DOHH2 (cell line): ENCODE results near the gene OR1D5.

Experiments used
- EZH2phosphoT487 ChIP-seq: fragments of 200-600 bp; sonication (generic); IDR thresholded peaks from 2 replicates; pipeline ENCODE4 v1.6.1; 2017; ENCODE audit warnings: borderline replicate concordance, mild to moderate bottlenecking, antibody characterized with exemption, low read length, moderate library complexity, mixed read lengths
- TF ChIP-seq, protein P1 (sequence below): fragments of 200-600 bp; sonication (generic); IDR thresholded peaks from one replicate; pipeline ENCODE4 v1.5.1; 2014; ENCODE audit warnings: antibody characterized with exemption, mild to moderate bottlenecking, low read depth, low read length; ENCODE audit not compliant: poor library complexity, severe bottlenecking

DNA sequence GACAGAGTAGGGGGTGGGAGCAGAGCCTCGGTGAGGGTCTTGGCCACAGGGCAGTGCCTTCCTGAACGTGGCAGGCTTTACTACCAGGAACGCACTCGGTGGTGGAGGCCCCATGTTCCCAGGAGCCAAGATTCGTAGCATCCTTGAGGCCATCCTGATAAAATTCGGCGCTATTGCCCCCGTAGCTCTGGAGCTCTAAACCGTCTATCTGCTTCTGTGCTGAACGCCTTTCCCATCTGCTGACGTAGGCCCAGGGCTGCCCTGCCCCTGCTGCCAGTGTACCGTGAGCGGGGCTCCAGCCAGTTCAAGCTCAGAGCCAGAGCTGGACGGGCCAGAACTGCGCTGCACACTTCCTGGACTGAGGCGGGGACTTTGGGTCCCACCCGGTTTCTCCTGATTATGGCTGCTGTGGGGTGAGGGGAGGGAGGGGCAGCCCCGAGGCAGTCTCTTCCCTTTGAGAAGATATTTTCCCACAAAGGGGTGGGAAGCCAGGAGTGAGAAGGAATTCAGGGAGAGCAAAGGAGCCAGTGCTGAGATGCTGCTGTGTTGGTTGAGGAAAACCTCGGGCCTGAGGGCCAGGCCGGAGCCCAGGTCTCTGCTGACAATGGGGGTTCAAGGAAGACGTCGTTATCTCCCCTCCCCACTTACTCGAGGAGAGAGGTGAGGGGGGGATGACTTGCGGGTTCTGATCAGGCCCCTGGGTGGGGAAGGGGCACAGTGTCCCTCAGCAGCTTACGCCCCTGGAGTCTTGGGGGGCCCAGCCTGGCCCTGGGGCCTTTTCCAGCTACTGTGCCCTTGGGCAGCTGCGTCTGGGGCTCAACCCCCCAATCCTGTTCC is 29.4 kb downstream of the OR1D5 start:
- TF ChIP-seq, protein P1, sequence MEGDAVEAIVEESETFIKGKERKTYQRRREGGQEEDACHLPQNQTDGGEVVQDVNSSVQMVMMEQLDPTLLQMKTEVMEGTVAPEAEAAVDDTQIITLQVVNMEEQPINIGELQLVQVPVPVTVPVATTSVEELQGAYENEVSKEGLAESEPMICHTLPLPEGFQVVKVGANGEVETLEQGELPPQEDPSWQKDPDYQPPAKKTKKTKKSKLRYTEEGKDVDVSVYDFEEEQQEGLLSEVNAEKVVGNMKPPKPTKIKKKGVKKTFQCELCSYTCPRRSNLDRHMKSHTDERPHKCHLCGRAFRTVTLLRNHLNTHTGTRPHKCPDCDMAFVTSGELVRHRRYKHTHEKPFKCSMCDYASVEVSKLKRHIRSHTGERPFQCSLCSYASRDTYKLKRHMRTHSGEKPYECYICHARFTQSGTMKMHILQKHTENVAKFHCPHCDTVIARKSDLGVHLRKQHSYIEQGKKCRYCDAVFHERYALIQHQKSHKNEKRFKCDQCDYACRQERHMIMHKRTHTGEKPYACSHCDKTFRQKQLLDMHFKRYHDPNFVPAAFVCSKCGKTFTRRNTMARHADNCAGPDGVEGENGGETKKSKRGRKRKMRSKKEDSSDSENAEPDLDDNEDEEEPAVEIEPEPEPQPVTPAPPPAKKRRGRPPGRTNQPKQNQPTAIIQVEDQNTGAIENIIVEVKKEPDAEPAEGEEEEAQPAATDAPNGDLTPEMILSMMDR = no peak
- TF ChIP-seq EZH2phosphoT487 = no peak
